Transverse colon (tissue), 4 donors: Measurements from ENCODE around the gene HDLBP. TPM values are rescaled to one million over a fixed set of nuclear protein-coding genes. Genes with fewer than 3 reads are reported as not detected.

ENCODE experiments used
- DNase-seq: peaks from one replicate; pipeline ENCODE4 v3.0.0-alpha.2; 2019
- H3K27ac ChIP-seq, 4 donors: fragments of 200-600 bp; sonication (generic); 2 replicates each; pipeline ENCODE4 v1.5.1; 2016 to 2018; ENCODE audit warnings: inconsistent platforms in 4 of 4
- H3K27me3 ChIP-seq: fragments of 200-600 bp; sonication (generic); 2 replicates; pipeline ENCODE4 v1.5.1; 2017; ENCODE audit warnings: inconsistent platforms
- H3K36me3 ChIP-seq, 4 donors: fragments of 200-600 bp; sonication (generic); 2 replicates each; pipeline ENCODE4 v1.5.1; 2017 to 2019; ENCODE audit warnings: inconsistent platforms in 4 of 4
- H3K4me1 ChIP-seq, 4 donors: fragments of 200-600 bp; sonication (generic); 2 replicates each; pipeline ENCODE4 v1.5.1; 2017 to 2020; ENCODE audit warnings: inconsistent platforms in 4 of 4
- H3K4me3 ChIP-seq, 4 donors: fragments of 200-600 bp; sonication (generic); 1 replicate in 1 of 4; 2 replicates in 3 of 4; pipeline versions ENCODE4 v1.5.1 to v1.6.1; 2017 to 2019; ENCODE audit warnings: inconsistent platforms in 4 of 4
- H3K9me3 ChIP-seq, 2 donors: fragments of 200-600 bp; sonication (generic); 2 replicates each; pipeline ENCODE4 v1.5.1; 2017 to 2019; ENCODE audit warnings: inconsistent platforms in 2 of 2
- EP300 ChIP-seq: sonication (generic); formaldehyde crosslinking; IDR thresholded peaks from one replicate; pipeline ENCODE4 v1.6.1; 2017; ENCODE audit warnings: antibody characterized with exemption, low read depth
- POLR2A ChIP-seq: fragments of 450-650 bp; IDR thresholded peaks from one replicate; pipeline ENCODE4 v1.6.1; 2016; ENCODE audit warnings: antibody characterized with exemption, mild to moderate bottlenecking, moderate library complexity
- POLR2AphosphoS5 ChIP-seq, 3 donors: sonication (generic); formaldehyde crosslinking; IDR thresholded peaks; one replicate each; pipeline ENCODE4 v1.6.1; 2016; ENCODE audit warnings: antibody characterized with exemption in 3 of 3
- WGBS, 2 donors: methylation state at CpG; one replicate each; pipeline ENCODE4 v1.1.5; 2018; ENCODE audit warnings: low coverage in 1 of 2; 5-methylcytosine and 5-hydroxymethylcytosine counted together
- in situ Hi-C, 4 donors: fragments of 200-750 bp; cut with MboI; loops; one replicate each; pipeline versions ENCODE4 v1.15.0 to v1.15.1; 2017; ENCODE audit warnings: low sequenced_read_pairs in 3 of 4, low pct_ligation_motif_present in 1 of 4, low pct_unique_long_range_greater_than_20kb in 1 of 4
- intact Hi-C: fragments of 100-400 bp; cut with DNase I; formaldehyde crosslinking; loops from one replicate; pipeline ENCODE4 v1.15.1; 2023; ENCODE audit warnings: low total_unique reads
- total RNA-seq, 4 donors: library from RNA; depleted of rRNA; stranded (reverse); fragments of >200 nt; gene quantifications; one replicate each; pipeline ENCODE4 v1.1.0, GENCODE V29; 2016
- TF ChIP-seq, protein P1 (sequence below), 5 experiments: fragments of 200-600 bp in 3 of 5; fragments of 450-650 bp in 2 of 5; sonication (generic) in 3 of 5; IDR thresholded peaks; 1 replicate in 2 of 5; 2 replicates in 3 of 5; pipeline ENCODE4 v1.5.1; 2016 to 2017; ENCODE audit warnings: antibody characterized with exemption in 5 of 5, inconsistent platforms in 3 of 5, mild to moderate bottlenecking in 2 of 5, moderate library complexity in 1 of 5

Gene HDLBP
- total RNA-seq, 4 donors from 2014 or later, result 168 to 1,885 (median 314) TPM

GRCh38 chr2:241302083-241302482 lies 13.4 kb downstream of the HDLBP start:
- Histone ChIP-seq H3K4me1 (peaks cover 0 to 15% (median 7%) of the 10 kb centered on the region in 4 donors), H3K4me3 (no peak overlapping the region), H3K9me3 (no peaks in the 10 kb centered on the region), H3K36me3 (no peaks in the 10 kb centered on the region), H3K27ac (no peak overlapping the region), H3K27me3 (no peaks in the 10 kb centered on the region)
- in situ Hi-C loops (no loop called here), intact Hi-C loops (no loop called here)
- WGBS, 2 donors, result 75 to 87% methylated on average over 2 to 3 of the region's 3 CpGs
- TF ChIP-seq EP300 (no peak), POLR2A (no peak), POLR2AphosphoS5 (IDR thresholded peaks at IDR 0.05) (no peak)
- TF ChIP-seq, protein P1, sequence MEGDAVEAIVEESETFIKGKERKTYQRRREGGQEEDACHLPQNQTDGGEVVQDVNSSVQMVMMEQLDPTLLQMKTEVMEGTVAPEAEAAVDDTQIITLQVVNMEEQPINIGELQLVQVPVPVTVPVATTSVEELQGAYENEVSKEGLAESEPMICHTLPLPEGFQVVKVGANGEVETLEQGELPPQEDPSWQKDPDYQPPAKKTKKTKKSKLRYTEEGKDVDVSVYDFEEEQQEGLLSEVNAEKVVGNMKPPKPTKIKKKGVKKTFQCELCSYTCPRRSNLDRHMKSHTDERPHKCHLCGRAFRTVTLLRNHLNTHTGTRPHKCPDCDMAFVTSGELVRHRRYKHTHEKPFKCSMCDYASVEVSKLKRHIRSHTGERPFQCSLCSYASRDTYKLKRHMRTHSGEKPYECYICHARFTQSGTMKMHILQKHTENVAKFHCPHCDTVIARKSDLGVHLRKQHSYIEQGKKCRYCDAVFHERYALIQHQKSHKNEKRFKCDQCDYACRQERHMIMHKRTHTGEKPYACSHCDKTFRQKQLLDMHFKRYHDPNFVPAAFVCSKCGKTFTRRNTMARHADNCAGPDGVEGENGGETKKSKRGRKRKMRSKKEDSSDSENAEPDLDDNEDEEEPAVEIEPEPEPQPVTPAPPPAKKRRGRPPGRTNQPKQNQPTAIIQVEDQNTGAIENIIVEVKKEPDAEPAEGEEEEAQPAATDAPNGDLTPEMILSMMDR (IDR thresholded peaks at IDR 0.05), result no peak
- DNase-seq, result no peak

- in situ Hi-C loops (no loop called here), intact Hi-C loops (no loop called here)
- Histone ChIP-seq H3K9me3 (no peaks in the 10 kb centered on the region), H3K4me1 (peaks cover 0 to 11% (median 4%) of the 10 kb centered on the region in 4 donors), H3K27me3 (no peaks in the 10 kb centered on the region), H3K4me3 (no peak overlapping the region), H3K27ac (no peak overlapping the region), H3K36me3 (no peaks in the 10 kb centered on the region)
- TF ChIP-seq EP300 (no peak), POLR2A (no peak), POLR2AphosphoS5 (IDR thresholded peaks at IDR 0.05) (no peak)
- TF ChIP-seq, protein P1 (IDR thresholded peaks at IDR 0.05), result no peak
- 78% methylated on average over 4 to 12 of the region's 12 CpGs for WGBS, 2 donors
- no peak for DNase-seq
Observed at GRCh38 chr2:241300000-241300399, 15.5 kb downstream of the HDLBP start.

- no peak for DNase-seq
- no peak overlapping the region for H3K4me3 ChIP-seq
- no peaks in the 10 kb centered on the region for H3K36me3 ChIP-seq
- no peaks in the 10 kb centered on the region for H3K27me3 ChIP-seq
- intact Hi-C loops, result no loop called here
- WGBS, 2 donors, result 83 to 87% methylated on average over 3 to 5 of the region's 5 CpGs
- TF ChIP-seq POLR2A, result no peak
- H3K27ac ChIP-seq, result no peak overlapping the region
- no peaks in the 10 kb centered on the region for H3K9me3 ChIP-seq
- H3K4me1 ChIP-seq, result peaks cover 0 to 9% (median 0%) of the 10 kb centered on the region in 4 donors
- in situ Hi-C loops, result no loop called here
Observed at GRCh38 chr2:241298673-241299072, 16.8 kb downstream of the HDLBP start.

GRCh38 chr2:241296767-241297166 lies 18.7 kb downstream of the HDLBP start:
- no peak for DNase-seq
- in situ Hi-C loops, result no loop called here
- peaks cover 0 to 8% (median 0%) of the 10 kb centered on the region in 4 donors for H3K4me1 ChIP-seq
- H3K36me3 ChIP-seq, result no peaks in the 10 kb centered on the region
- intact Hi-C loops, result no loop called here
- 92 to 94% methylated on average over 8 of the region's 8 CpGs for WGBS, 2 donors
- no peaks in the 10 kb centered on the region for H3K27me3 ChIP-seq
- no peak overlapping the region for H3K4me3 ChIP-seq
- no peaks in the 10 kb centered on the region for H3K9me3 ChIP-seq
- TF ChIP-seq POLR2AphosphoS5 (IDR thresholded peaks at IDR 0.05) (no peak), POLR2A (no peak), EP300 (no peak)
- TF ChIP-seq, protein P1 (IDR thresholded peaks at IDR 0.05), result no peak
- H3K27ac ChIP-seq, result no peak overlapping the region
